GM12865 (cell line): ENCODE results near the gene GGA1.
A peak's percentile ranks its signal among the peaks of the same experiment; 100 is the strongest.
"Not testable (repeated sequence)": the region's sequence is repeated elsewhere in the genome, so short reads cannot be mapped to it uniquely, and the experiment has no call there.

ENCODE experiments used
- DNase-seq: peaks from one replicate; pipeline ENCODE4 v3.0.0; 2010; ENCODE audit warnings: low read depth
- H3K4me3 ChIP-seq: 2 replicates; pipeline ENCODE4 v1.5.1; 2011; ENCODE audit warnings: mild to moderate bottlenecking, low read depth, low read length, control low read depth
- TF ChIP-seq, protein P1 (sequence below): IDR thresholded peaks from 2 replicates; pipeline ENCODE4 v1.5.1; 2011; ENCODE audit warnings: low read length, control low read depth, low read depth, inconsistent platforms; ENCODE audit not compliant: insufficient read depth; ENCODE audit errors: missing control alignments

Gene GGA1

DNA sequence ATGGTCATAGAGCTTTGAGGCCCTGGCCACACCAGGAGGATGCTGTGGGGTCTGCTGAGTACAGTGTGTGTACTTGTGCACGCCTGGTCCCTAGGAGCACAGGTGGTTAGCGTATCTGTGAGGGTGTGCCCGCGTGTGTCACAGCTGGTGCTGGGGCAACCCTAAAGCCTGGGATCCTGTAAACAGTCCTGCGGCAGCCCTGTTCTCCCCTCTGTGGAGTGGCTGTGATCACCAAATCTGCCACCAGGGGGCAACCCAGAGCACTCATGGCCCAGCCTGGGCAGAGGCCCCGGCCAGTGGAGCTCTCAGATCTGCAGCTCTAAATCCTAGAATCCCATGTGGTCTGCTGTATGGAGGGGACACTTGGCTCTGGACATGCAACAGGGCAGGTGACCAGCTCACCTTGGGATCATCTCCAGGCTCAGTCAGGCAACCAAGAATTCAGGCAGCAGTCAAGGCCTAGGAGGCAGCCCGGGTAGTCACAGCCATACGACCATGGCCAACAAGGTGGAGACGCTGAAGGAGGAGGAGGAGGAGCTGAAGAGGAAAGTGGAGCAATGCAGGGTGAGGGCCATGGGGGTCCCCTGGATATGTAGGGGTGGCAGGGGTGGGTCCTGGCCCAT is 34.7 kb downstream of the GGA1 start:
- H3K4me3 ChIP-seq, result no peak overlapping the region
- peak; percentile 80 for DNase-seq
- TF ChIP-seq, protein P1, sequence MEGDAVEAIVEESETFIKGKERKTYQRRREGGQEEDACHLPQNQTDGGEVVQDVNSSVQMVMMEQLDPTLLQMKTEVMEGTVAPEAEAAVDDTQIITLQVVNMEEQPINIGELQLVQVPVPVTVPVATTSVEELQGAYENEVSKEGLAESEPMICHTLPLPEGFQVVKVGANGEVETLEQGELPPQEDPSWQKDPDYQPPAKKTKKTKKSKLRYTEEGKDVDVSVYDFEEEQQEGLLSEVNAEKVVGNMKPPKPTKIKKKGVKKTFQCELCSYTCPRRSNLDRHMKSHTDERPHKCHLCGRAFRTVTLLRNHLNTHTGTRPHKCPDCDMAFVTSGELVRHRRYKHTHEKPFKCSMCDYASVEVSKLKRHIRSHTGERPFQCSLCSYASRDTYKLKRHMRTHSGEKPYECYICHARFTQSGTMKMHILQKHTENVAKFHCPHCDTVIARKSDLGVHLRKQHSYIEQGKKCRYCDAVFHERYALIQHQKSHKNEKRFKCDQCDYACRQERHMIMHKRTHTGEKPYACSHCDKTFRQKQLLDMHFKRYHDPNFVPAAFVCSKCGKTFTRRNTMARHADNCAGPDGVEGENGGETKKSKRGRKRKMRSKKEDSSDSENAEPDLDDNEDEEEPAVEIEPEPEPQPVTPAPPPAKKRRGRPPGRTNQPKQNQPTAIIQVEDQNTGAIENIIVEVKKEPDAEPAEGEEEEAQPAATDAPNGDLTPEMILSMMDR, result peak; percentile 87

GRCh38 chr22:37647317-37647716 is 38.7 kb downstream of the GGA1 start:
- no peak overlapping the region for H3K4me3 ChIP-seq
- TF ChIP-seq, protein P1, result no peak
- no peak for DNase-seq

DNA sequence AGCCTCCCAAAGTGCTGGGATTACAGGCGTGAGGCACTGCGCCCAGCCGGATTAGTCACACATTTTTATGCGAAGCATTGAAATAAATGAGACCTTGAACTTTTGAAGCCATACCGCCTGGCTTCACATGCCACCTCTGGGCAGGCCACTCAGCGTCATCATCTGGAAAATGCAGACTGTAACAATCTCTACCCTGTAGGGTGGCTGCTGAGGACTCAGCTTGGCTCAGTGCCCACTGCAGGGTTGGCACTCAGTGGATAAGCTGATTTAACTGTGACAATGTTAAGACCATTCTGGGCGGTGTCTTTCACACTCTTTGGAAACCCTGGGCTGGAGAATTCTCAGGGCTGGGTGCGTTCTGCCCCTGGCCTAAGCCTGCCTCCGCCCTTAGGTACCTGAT is 39.3 kb downstream of the GGA1 start:
- TF ChIP-seq, protein P1, result no peak
- no peak for DNase-seq
- no peak overlapping the region for H3K4me3 ChIP-seq

- no peak overlapping the region for H3K4me3 ChIP-seq
- TF ChIP-seq, protein P1, result no peak
- DNase-seq, result no peak
Observed at GRCh38 chr22:37650463-37651136, 42.0 kb downstream of the GGA1 start.

- DNase-seq, result no peak
- TF ChIP-seq, protein P1, result no peak
- no peak overlapping the region for H3K4me3 ChIP-seq
Observed at GRCh38 chr22:37654563-37655251, 46.1 kb downstream of the GGA1 start.

GRCh38 chr22:37655252-37655563 is 46.6 kb downstream of the GGA1 start:
- TF ChIP-seq, protein P1, result no peak
- H3K4me3 ChIP-seq, result no peak overlapping the region
- no peak for DNase-seq

DNA sequence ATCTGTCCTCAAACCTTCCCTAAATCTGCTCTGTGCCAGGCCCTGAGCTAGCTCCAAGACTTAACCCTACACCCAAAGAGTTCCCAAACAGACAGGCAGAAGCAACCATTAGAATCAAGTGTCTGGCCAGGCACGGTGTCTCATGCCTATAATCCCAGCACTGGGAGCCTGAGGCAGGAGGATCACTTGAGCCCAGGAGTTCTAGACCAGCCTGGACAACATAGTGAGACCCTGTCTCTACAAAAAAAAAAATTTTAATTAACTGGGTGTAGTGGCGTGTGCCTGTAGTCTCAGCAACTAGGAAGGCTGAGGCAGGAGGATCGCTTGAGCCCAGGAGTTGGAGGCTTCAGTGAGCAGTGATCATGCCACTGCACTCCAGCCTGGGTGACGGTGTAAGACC is 47.9 kb downstream of the GGA1 start:
- not testable (repeated sequence) for DNase-seq, H3K4me3 ChIP-seq
